Measurements from ENCODE around the gene DSTN.

The DSTN gene

GRCh38 chr20:17613328-17614175 is 43.7 kb downstream of the DSTN start:
- DNase-seq = no peak

- no peak for DNase-seq
Measured at GRCh38 chr20:17614176-17614811, 44.4 kb downstream of the DSTN start.

GRCh38 chr20:17614812-17615644 is 45.2 kb downstream of the DSTN start:
- no peak for DNase-seq

- DNase-seq = no peak
Measured at GRCh38 chr20:17615645-17616479, 46.0 kb downstream of the DSTN start.

- DNase-seq = no peak
Measured at GRCh38 chr20:17616480-17617211, 46.8 kb downstream of the DSTN start.

GRCh38 chr20:17617212-17617867 is 47.5 kb downstream of the DSTN start:
- DNase-seq = no peak

GRCh38 chr20:17617868-17618672 is 48.2 kb downstream of the DSTN start:
- DNase-seq = no peak

- DNase-seq = no peak
Measured at GRCh38 chr20:17618673-17619013, 48.8 kb downstream of the DSTN start.

- no peak for DNase-seq
Measured at GRCh38 chr20:17619351-17620093, 49.6 kb downstream of the DSTN start.

- DNase-seq = no peak
Measured at GRCh38 chr20:17620371-17621228, 50.7 kb downstream of the DSTN start.

- no peak for DNase-seq
Measured at GRCh38 chr20:17621229-17621968, 51.5 kb downstream of the DSTN start.

GRCh38 chr20:17622086-17622850 is 52.4 kb downstream of the DSTN start:
- DNase-seq = no peak

GRCh38 chr20:17622851-17623508 is 53.1 kb downstream of the DSTN start:
- DNase-seq = no peak

GRCh38 chr20:17624070-17624469 is 54.2 kb downstream of the DSTN start:
- DNase-seq = no peak

- no peak for DNase-seq
Measured at GRCh38 chr20:17624551-17625245, 54.8 kb downstream of the DSTN start.

Measured in NCI-H187 (cell line).